ENCODE measurements around the gene ITCH. TPM values are rescaled to one million over a fixed set of nuclear protein-coding genes. Genes with fewer than 3 reads are reported as not detected.
A peak's percentile ranks its signal among the peaks of the same experiment; 100 is the strongest.

ITCH gene
- total and polyA plus RNA-seq, 2 of the 8 experiments (the other 6 are each of a cell fraction or from before 2014, with no cell fraction given), result 3.9 to 45.2 TPM

GRCh38 chr20:34549291-34549928 lies 186.3 kb downstream of the ITCH start:
- no peaks in the 10 kb centered on the region for H3K36me3 ChIP-seq (ENCODE audit: control insufficient read depth in 2 of 4, insufficient read depth in 4 of 4, low read length in 3 of 4)
- H2BK20ac ChIP-seq (ENCODE audit: low read length), result no peak overlapping the region
- peaks cover 3% of the 10 kb centered on the region; the same call in 1 of the 2 replicates for H3K23me2 ChIP-seq (ENCODE audit: low read depth, low read length)
- FAIRE-seq (peak; percentile 24), DNase-seq (ENCODE audit: low read depth in 1 of 2, low spot score in 2 of 2) (peak in 1 of 2 experiments; percentile 64)
- H3K4me3 ChIP-seq (ENCODE audit: extremely low read depth in 1 of 4, insufficient read depth in 2 of 4, low read depth in 3 of 4, low read length in 4 of 4), result no peak overlapping the region
- no peak overlapping the region for H2AK5ac ChIP-seq (ENCODE audit: low read depth, low read length)
- H3K79me2 ChIP-seq (ENCODE audit: control insufficient read depth in 1 of 2, insufficient read depth in 2 of 2, low read length in 2 of 2), result no peaks in the 10 kb centered on the region
- no peak overlapping the region for H3K14ac ChIP-seq (ENCODE audit: insufficient read length)
- no peak overlapping the region for H4K91ac ChIP-seq (replicated peaks; ENCODE audit: insufficient read length, low read length)
- H3K4me1 ChIP-seq (replicated peaks in 1 of 4; ENCODE audit: control insufficient read depth in 3 of 4, insufficient read depth in 4 of 4, low read length in 3 of 4), result peaks cover 0 to 14% (median 2%) of the 10 kb centered on the region in 4 experiments; a peak in 4 of 7 replicates
- no peaks in the 10 kb centered on the region for H3K79me1 ChIP-seq (ENCODE audit: low read depth, low read length)
- H4K8ac ChIP-seq (ENCODE audit: extremely low read depth, insufficient read depth, low read length), result no peak overlapping the region
- no peak overlapping the region for H3K23ac ChIP-seq (ENCODE audit: insufficient read length)
- H3K56ac ChIP-seq (replicated peaks; ENCODE audit: insufficient read length, low read depth, low read length), result no peak overlapping the region
- H3K18ac ChIP-seq (ENCODE audit: extremely low read depth, low read length), result no peak overlapping the region
- ChIA-PET POLR2A (ENCODE audit: partially characterized antibody) (interaction anchor here (0.6 to 1.6 kb wide), 4 partner anchors 11 to 164 kb away, joined by 3 to 4 read pairs (median 4); no protein-coding TSS in a partner anchor), CTCF (ENCODE audit: partially characterized antibody) (interaction anchor here (0.8 to 4.3 kb wide), 5 partner anchors 11 to 360 kb away, joined by 3 to 24 read pairs (median 3); no protein-coding TSS in a partner anchor)
- TF ChIP-seq SIN3A (conservative IDR thresholded peaks at IDR 0.05 in 1 of 2, IDR thresholded peaks at IDR 0.05 in 1 of 2; ENCODE audit: low read depth in 1 of 2, low read length in 2 of 2) (peak; percentile 85 to 92; a peak in 2 of 4 replicates), CBX5 (IDR thresholded peaks at IDR 0.05; ENCODE audit: low read depth, low read length) (no peak), SP1 (IDR thresholded peaks at IDR 0.05; ENCODE audit: low read depth, low read length) (peak; percentile 52; the same call in 1 of the 2 replicates), POLR2A (IDR thresholded peaks at IDR 0.05; ENCODE audit: control extremely low read depth in 1 of 2, low read depth in 2 of 2, low read length in 2 of 2) (peak in 1 of 2 experiments; percentile 52; a peak in 2 of 3 replicates), TAF1 (IDR thresholded peaks at IDR 0.05; ENCODE audit: low read depth, low read length) (0 out of 2 replicates have a peak, but pooled peaks have one; percentile 32), SIX5 (IDR thresholded peaks at IDR 0.05; ENCODE audit: low read depth, low read length) (no peak), POLR2AphosphoS5 (IDR thresholded peaks at IDR 0.05; ENCODE audit: low read depth, low read length) (peak; percentile 71)
- no peak overlapping the region for H3K4ac ChIP-seq (replicated peaks; ENCODE audit: insufficient read length, low read depth, low read length)
- H3K9me3 ChIP-seq (ENCODE audit: insufficient read depth in 2 of 2, low read depth in 1 of 2, low read length in 1 of 2), result no peaks in the 10 kb centered on the region
- 76% methylated on average over 20 of the region's 20 CpGs; no CpG with 5 or more reads in 1 of the 2 experiments for WGBS, 2 experiments (ENCODE audit: extremely low coverage in 1 of 2, insufficient coverage in 1 of 2, insufficient read length in 1 of 2, insufficient replicate concordance in 2 of 2, low coverage in 1 of 2, low lambda C conversion rate in 2 of 2, missing lambda C conversion rate in 1 of 2)
- H3K4me2 ChIP-seq (ENCODE audit: insufficient read depth in 1 of 2, low read depth in 2 of 2, low read length in 2 of 2), result peak overlapping the region; percentile 24 to 27; a peak in 2 of 4 replicates
- H3K27me3 ChIP-seq (replicated peaks in 1 of 4; ENCODE audit: control insufficient read depth in 3 of 4, extremely low read depth in 1 of 4, insufficient read depth in 3 of 4, low read length in 3 of 4), result no peaks in the 10 kb centered on the region
- H2AFZ ChIP-seq (ENCODE audit: low read length), result 0 out of 2 replicates have a peak overlapping the region, but pooled peaks have one; percentile 78
- H3K9ac ChIP-seq (replicated peaks in 1 of 4; ENCODE audit: extremely low read depth in 1 of 4, low read depth in 3 of 4, low read length in 3 of 4), result peak overlapping the region in 1 of 4 experiments; percentile 29; a peak in 1 of 7 replicates
- 0 out of 2 replicates have a peak overlapping the region, but pooled peaks have one; percentile 30 for H2BK12ac ChIP-seq (ENCODE audit: low read depth, low read length)
- H4K5ac ChIP-seq (ENCODE audit: insufficient read length, low read depth, low read length), result no peak overlapping the region
- no peak overlapping the region for H2BK120ac ChIP-seq (replicated peaks; ENCODE audit: low read depth, low read length)
- no peak overlapping the region for H3K27ac ChIP-seq (ENCODE audit: low read depth, low read length)
- no peaks in the 10 kb centered on the region for H4K20me1 ChIP-seq (replicated peaks in 1 of 2; ENCODE audit: control insufficient read depth in 1 of 2, insufficient read depth in 2 of 2, low read length in 2 of 2)
- H2BK5ac ChIP-seq (ENCODE audit: low read depth, low read length), result no peak overlapping the region; the same call in 1 of the 2 replicates
- no peak overlapping the region for H2BK15ac ChIP-seq (ENCODE audit: low read length)
